ENCODE data around the gene LILRA5. TPM values are rescaled to one million over a fixed set of nuclear protein-coding genes. Genes with fewer than 3 reads are reported as not detected.

LILRA5 gene
- total RNA-seq, 4 donors from 2014 or later: 3.7 to 13.2 (median 7.8) TPM

- no peak for ATAC-seq (ENCODE audit: low FRiP score)
Measured at GRCh38 chr19:54257116-54257480, 55.9 kb downstream of the LILRA5 start, which contains the start of gene LILRB5. LILRB5 (minus strand) TSS chr19:54257273; CDS start chr19:54257193, 80 bp downstream.

More at GRCh38 chr19:54257116-54257480, 55.9 kb downstream of the LILRA5 start, which contains the start of gene LILRB5:
- TF ChIP-seq CTCF (IDR thresholded peaks at IDR 0.05): no peak
- no peak for DNase-seq (ENCODE audit: low spot score)

Small RNA genes lying within 50 kb of the gene (small RNA-seq; reads per million reads assigned to genes)
- gene AC245884.12: not detected
- gene MIR4752: not detected
- not detected for gene RNU6-1307P

Other genes with a start within 250 kb of the LILRA5 start
- gene VSTM1, start 249.3 kb downstream of the LILRA5 start, total RNA-seq: not detected
- gene TARM1, start 231.8 kb downstream of the LILRA5 start, total RNA-seq: not detected
- 1 to 10 TPM; 1.3 to 8.3 (median 5.5) TPM for gene OSCAR, start 212.4 kb downstream of the LILRA5 start, total RNA-seq
- gene NDUFA3, start 210.3 kb downstream of the LILRA5 start, total RNA-seq: 10 to 100 TPM in 3 of 4 donors, 1 to 10 TPM in 1; 7.1 to 33.0 (median 28.6) TPM
- gene TFPT, start 197.5 kb downstream of the LILRA5 start, total RNA-seq: 10 to 100 TPM in 3 of 4 donors, 1 to 10 TPM in 1; 9.7 to 19.9 (median 15.6) TPM
- 10 to 100 TPM; 33.8 to 50.1 (median 39.7) TPM for gene PRPF31, start 197.4 kb downstream of the LILRA5 start, total RNA-seq
- 10 to 100 TPM; 13.4 to 24.4 (median 19.0) TPM for gene CNOT3, start 175.4 kb downstream of the LILRA5 start, total RNA-seq
- gene LENG1, start 153.4 kb downstream of the LILRA5 start, total RNA-seq: 10 to 100 TPM in 1 of 4 donors, 1 to 10 TPM in 3; 5.3 to 12.3 (median 7.4) TPM
- 1 to 10 TPM in 3 of 4 donors, not detected in 1; 1.2 to 4.1 (median 1.6) TPM for gene TMC4, start 140.0 kb downstream of the LILRA5 start, total RNA-seq
- 10 to 100 TPM; 21.0 to 72.4 (median 32.7) TPM for gene MBOAT7, start 123.6 kb downstream of the LILRA5 start, total RNA-seq
- gene TSEN34, start 121.9 kb downstream of the LILRA5 start, total RNA-seq: 10 to 100 TPM; 36.1 to 49.3 (median 40.3) TPM
- gene RPS9, start 112.3 kb downstream of the LILRA5 start, total RNA-seq: 1,000 to 10,000 TPM; 1,567 to 2,105 (median 1,838) TPM
- gene LILRB3, start 90.2 kb downstream of the LILRA5 start, total RNA-seq: 100 to 1,000 TPM in 1 of 4 donors, 10 to 100 TPM in 3; 11.7 to 135 (median 71.5) TPM
- 10 to 100 TPM in 1 of 4 donors, 1 to 10 TPM in 3; 2.1 to 13.6 (median 7.3) TPM for gene LILRA6, start 70.4 kb downstream of the LILRA5 start, total RNA-seq
- 10 to 100 TPM; 24.0 to 75.5 (median 39.4) TPM for gene LILRB5, start 55.9 kb downstream of the LILRA5 start, total RNA-seq
- 10 to 100 TPM in 2 of 4 donors, 1 to 10 TPM in 2; 3.5 to 15.4 (median 10.1) TPM for gene LILRB2, start 32.1 kb downstream of the LILRA5 start, total RNA-seq
- gene LILRA4, start 26.0 kb upstream of the LILRA5 start, total RNA-seq: under 1 TPM in 1 of 4 donors, not detected in 3; 0.56 TPM
- gene LAIR1, start 51.8 kb upstream of the LILRA5 start, total RNA-seq: 10 to 100 TPM; 24.3 to 82.5 (median 37.0) TPM
- under 1 TPM in 2 of 4 donors, not detected in 2; 0.28 to 0.84 TPM for gene TTYH1, start 102.3 kb upstream of the LILRA5 start, total RNA-seq
- 100 to 1,000 TPM in 2 of 4 donors, 10 to 100 TPM in 2; 79.5 to 160 (median 112) TPM for gene LENG8, start 136.0 kb upstream of the LILRA5 start, total RNA-seq
- gene LENG9, start 150.6 kb upstream of the LILRA5 start, total RNA-seq: 1 to 10 TPM; 6.6 to 9.1 (median 7.8) TPM
- 10 to 100 TPM; 12.1 to 24.1 (median 17.4) TPM for gene CDC42EP5, start 160.1 kb upstream of the LILRA5 start, total RNA-seq
- not detected for gene LAIR2, start 189.7 kb upstream of the LILRA5 start, total RNA-seq

Measured in omental fat pad (tissue), 4 donors.